Chondrocyte (in vitro differentiated cells): ENCODE results near the gene APEH. TPM values are rescaled to one million over a fixed set of nuclear protein-coding genes. Genes with fewer than 3 reads are reported as not detected.

Source experiments
- DNase-seq: peaks from one replicate; pipeline ENCODE4 v3.0.0; 2021; ENCODE audit warnings: mixed read lengths, low spot score
- H3K27ac Mint-ChIP-seq: one replicate; pipeline ENCODE4 v1.8.0; 2021; ENCODE audit warnings: mild to moderate bottlenecking, moderate library complexity, mixed read lengths; ENCODE audit not compliant: unreplicated experiment
- H3K27me3 Mint-ChIP-seq: 2 replicates; pipeline ENCODE4 v1.8.0; 2021; ENCODE audit warnings: low read depth, mixed read lengths
- H3K36me3 Mint-ChIP-seq: 2 replicates; pipeline ENCODE4 v1.8.0; 2021; ENCODE audit warnings: low read depth, mixed read lengths
- H3K4me1 Mint-ChIP-seq: 2 replicates; pipeline ENCODE4 v1.8.0; 2021; ENCODE audit warnings: low read depth, mild to moderate bottlenecking, mixed read lengths
- H3K4me3 Mint-ChIP-seq: one replicate; pipeline ENCODE4 v1.8.0; 2021; ENCODE audit warnings: mild to moderate bottlenecking, moderate library complexity, mixed read lengths; ENCODE audit not compliant: unreplicated experiment
- H3K9me3 Mint-ChIP-seq: 2 replicates; pipeline ENCODE4 v1.8.0; 2021; ENCODE audit warnings: low read depth, mixed read lengths
- CTCF ChIP-seq: fragments of 200-600 bp; sonication (generic); IDR thresholded peaks from 2 replicates; pipeline ENCODE4 v1.5.0; 2021; ENCODE audit warnings: antibody characterized with exemption, mild to moderate bottlenecking, moderate library complexity
- total RNA-seq: library from RNA; stranded (reverse); gene quantifications from 3 replicates; pipeline ENCODE4 v1.2.1, GENCODE V29; 2021

APEH gene
- total RNA-seq, 1 donor from 2014 or later = 69.8 TPM

GRCh38 chr3:49709852-49710251 lies 35.7 kb downstream of the APEH start:
- H3K4me1 Mint-ChIP-seq = no peaks in the 10 kb centered on the region
- DNase-seq = no peak
- no peak overlapping the region for H3K27ac Mint-ChIP-seq
- no peak overlapping the region for H3K4me3 Mint-ChIP-seq
- H3K9me3 Mint-ChIP-seq = no peaks in the 10 kb centered on the region
- no peak for TF ChIP-seq CTCF
- peaks cover 9% of the 10 kb centered on the region for H3K36me3 Mint-ChIP-seq
- no peaks in the 10 kb centered on the region for H3K27me3 Mint-ChIP-seq

GRCh38 chr3:49711489-49711888 lies 37.3 kb downstream of the APEH start:
- no peaks in the 10 kb centered on the region for H3K4me1 Mint-ChIP-seq
- H3K4me3 Mint-ChIP-seq = no peak overlapping the region
- H3K9me3 Mint-ChIP-seq = no peaks in the 10 kb centered on the region
- H3K27ac Mint-ChIP-seq = no peak overlapping the region
- no peak for DNase-seq
- H3K36me3 Mint-ChIP-seq = peaks cover 7% of the 10 kb centered on the region
- TF ChIP-seq CTCF = no peak
- no peaks in the 10 kb centered on the region for H3K27me3 Mint-ChIP-seq

- TF ChIP-seq CTCF = no peak
- DNase-seq = no peak
- H3K9me3 Mint-ChIP-seq = no peaks in the 10 kb centered on the region
- no peak overlapping the region for H3K27ac Mint-ChIP-seq
- no peak overlapping the region for H3K4me3 Mint-ChIP-seq
- H3K4me1 Mint-ChIP-seq = no peaks in the 10 kb centered on the region
- H3K36me3 Mint-ChIP-seq = peaks cover 6% of the 10 kb centered on the region
- H3K27me3 Mint-ChIP-seq = no peaks in the 10 kb centered on the region
Measured at GRCh38 chr3:49712166-49712565, 38.0 kb downstream of the APEH start.

- no peaks in the 10 kb centered on the region for H3K4me1 Mint-ChIP-seq
- H3K4me3 Mint-ChIP-seq = no peak overlapping the region
- H3K9me3 Mint-ChIP-seq = no peaks in the 10 kb centered on the region
- no peak overlapping the region for H3K27ac Mint-ChIP-seq
- H3K27me3 Mint-ChIP-seq = no peaks in the 10 kb centered on the region
- DNase-seq = no peak
- TF ChIP-seq CTCF = no peak
- peaks cover 4% of the 10 kb centered on the region for H3K36me3 Mint-ChIP-seq
Measured at GRCh38 chr3:49712631-49713317, 38.6 kb downstream of the APEH start.

- no peak for TF ChIP-seq CTCF
- H3K9me3 Mint-ChIP-seq = no peaks in the 10 kb centered on the region
- no peaks in the 10 kb centered on the region for H3K27me3 Mint-ChIP-seq
- peaks cover 1% of the 10 kb centered on the region for H3K4me1 Mint-ChIP-seq
- H3K36me3 Mint-ChIP-seq = peaks cover 2% of the 10 kb centered on the region
- peak; percentile 87 for DNase-seq
- no peak overlapping the region for H3K4me3 Mint-ChIP-seq
- no peak overlapping the region for H3K27ac Mint-ChIP-seq
Measured at GRCh38 chr3:49713336-49714105, 39.4 kb downstream of the APEH start.
